GM23338 (cell line): ENCODE data around the gene TRIM13.

Experiments
- CTCF ChIP-seq, 2 experiments: fragments of 200-600 bp in 1 of 2; sonication (generic) in 1 of 2; conservative IDR thresholded peaks; 2 replicates each; pipeline versions ENCODE4 v1.5.1 to v1.6.1; 2016 to 2017; ENCODE audit warnings: antibody characterized with exemption in 2 of 2, low read depth in 2 of 2, mild to moderate bottlenecking in 2 of 2, moderate library complexity in 1 of 2
- REST ChIP-seq: IDR thresholded peaks from one replicate; pipeline ENCODE4 v1.6.1; 2018; ENCODE audit warnings: antibody characterized with exemption; ENCODE audit not compliant: unreplicated experiment

- TF ChIP-seq CTCF (conservative IDR thresholded peaks at IDR 0.05; ENCODE audit: low read depth in 2 of 2) (no peak), REST (no peak)
Observed at GRCh38 chr13:50011461-50011860, 14.6 kb downstream of the TRIM13 start.
